Kidney (tissue), 14 donors: ENCODE data around the gene CCDC137. TPM values are rescaled to one million over a fixed set of nuclear protein-coding genes. Genes with fewer than 3 reads are reported as not detected.

ENCODE experiments used
- DNase-seq, 5 donors: peaks; one replicate each; pipeline ENCODE4 v3.0.0-alpha.2; 2013 to 2020
- FAIRE-seq: peaks from 2 replicates; lab custom pipeline; 2012; peaks lifted over from hg19 to GRCh38; lab: Jason Lieb, UNC
- H3K27ac ChIP-seq, 2 donors: one replicate each; pipeline ENCODE4 v1.7.0; 2013; ENCODE audit warnings: low read depth in 2 of 2, low read length in 2 of 2, inconsistent platforms in 1 of 2
- H3K27me3 ChIP-seq: one replicate; pipeline ENCODE4 v1.7.1; 2013; ENCODE audit warnings: low read length, inconsistent platforms; ENCODE audit not compliant: control insufficient read depth, insufficient read depth
- H3K36me3 ChIP-seq, 3 donors: one replicate each; pipeline versions ENCODE4 v1.7.0 to v1.7.1; 2013; ENCODE audit warnings: low read length in 3 of 3, control low read depth in 1 of 3, inconsistent platforms in 1 of 3; ENCODE audit not compliant: insufficient read depth in 3 of 3, control insufficient read depth in 2 of 3
- H3K4me1 ChIP-seq, 3 donors: one replicate each; pipeline versions ENCODE4 v1.7.0 to v1.7.1; 2013; ENCODE audit warnings: low read length in 3 of 3, inconsistent platforms in 1 of 3, low read depth in 1 of 3; ENCODE audit not compliant: control insufficient read depth in 2 of 3, insufficient read depth in 2 of 3
- H3K4me3 ChIP-seq, 3 donors: one replicate each; pipeline versions ENCODE4 v1.7.0 to v1.8.1; 2013; ENCODE audit warnings: low read length in 3 of 3, control low read depth in 1 of 3, inconsistent platforms in 1 of 3
- H3K9ac ChIP-seq, 3 donors: one replicate each; pipeline versions ENCODE4 v1.7.0 to v1.7.1; 2013; ENCODE audit warnings: low read length in 3 of 3, control low read depth in 1 of 3, inconsistent platforms in 1 of 3
- H3K9me3 ChIP-seq, 3 donors: one replicate each; pipeline versions ENCODE4 v1.7.0 to v1.7.1; 2013; ENCODE audit warnings: low read length in 3 of 3, control low read depth in 1 of 3, inconsistent platforms in 1 of 3; ENCODE audit not compliant: control insufficient read depth in 2 of 3, insufficient read depth in 1 of 3
- CTCF ChIP-seq: IDR thresholded peaks from 3 replicates; pipeline ENCODE4 v1.5.1; 2012; ENCODE audit warnings: mild to moderate bottlenecking, moderate library complexity, borderline replicate concordance; ENCODE audit not compliant: insufficient read depth; ENCODE audit errors: extremely low read depth
- intact Hi-C: fragments of 100-400 bp; cut with DNase I; formaldehyde crosslinking; loops from one replicate; pipeline ENCODE4 v1.11.1; 2022
- polyA plus RNA-seq: library from polyadenylated mRNA; stranded (reverse); fragments of 350-450 nt; fragmentation: Illumina TruSeq; extraction: RNeasy Lipid Tissue Mini Kit (QIAGEN cat#74804); gene quantifications from one replicate; pipeline ENCODE4 v1.2.3, GENCODE V29; 2014; ENCODE audit warnings: low read depth, low replicate concordance; ENCODE audit not compliant: insufficient read depth
- total RNA-seq: library from RNA; stranded (reverse); fragmentation: NEBNext Ultra II Directional; extraction: Animal tissue kit (Norgen Biotek cat#: 25700); gene quantifications from one replicate; pipeline ENCODE4 v1.2.1, GENCODE V29; 2021
- donor health status: control.
- donor health status: control.
- donor health status: control.
- donor health status: control.
- donor health status: control.
- donor health status: DM: yes; HTN: yes; CAD: no.
- donor health status: Normal renal cell carcinoma (clear cell type).

Gene CCDC137
- total and polyA plus RNA-seq, 2 donors from 2014 or later = 14.7 to 18.8 TPM

DNA sequence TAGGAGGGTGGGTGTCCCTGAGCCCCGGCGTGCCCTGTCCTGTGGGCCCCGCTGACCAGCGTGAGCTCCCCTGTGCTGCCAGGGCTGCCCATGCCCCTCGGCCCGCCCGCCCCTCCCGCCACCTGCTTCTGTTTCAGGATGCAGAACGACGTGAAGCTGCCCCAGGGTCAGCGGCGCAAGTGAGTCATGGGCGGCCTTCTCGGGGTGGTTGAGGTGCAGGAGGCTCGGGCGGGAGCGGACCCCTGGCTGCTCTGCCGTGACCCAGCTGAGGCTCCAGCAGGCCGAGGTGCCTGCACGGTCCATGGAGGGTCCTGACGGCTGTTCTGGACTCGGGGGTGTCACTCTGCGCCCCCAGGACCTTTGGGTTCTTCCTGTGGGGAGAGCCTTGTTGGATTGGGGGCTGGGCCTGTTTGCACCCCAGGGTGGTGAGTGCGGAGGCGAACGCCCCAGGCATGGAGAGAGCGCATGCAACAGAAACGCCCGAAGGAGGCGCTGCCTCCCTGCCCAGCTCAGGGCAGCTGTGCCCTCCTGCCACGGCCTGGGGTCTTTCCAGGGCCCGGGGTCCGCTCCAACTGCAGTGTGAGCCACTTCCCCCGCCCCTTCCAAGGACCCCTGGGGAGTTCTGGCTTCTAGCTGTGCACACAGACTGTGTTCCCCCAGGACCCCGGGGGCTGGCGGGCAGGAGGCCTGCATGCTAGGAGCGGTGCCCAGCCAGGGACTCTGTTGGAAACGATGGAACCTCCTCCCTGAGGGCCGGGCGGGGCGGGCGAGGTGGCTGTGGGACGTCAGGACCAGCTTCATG is 49.5 kb downstream of the CCDC137 start:
- Histone ChIP-seq H3K4me1 (peaks cover 0 to 24% (median 0%) of the 10 kb centered on the region in 3 donors), H3K4me3 (no peak overlapping the region), H3K27ac (no peak overlapping the region), H3K9me3 (no peaks in the 10 kb centered on the region), H3K9ac (no peak overlapping the region), H3K36me3 (no peaks in the 10 kb centered on the region), H3K27me3 (peaks cover under 1% of the 10 kb centered on the region)
- intact Hi-C loops = no loop called here
- no peak for TF ChIP-seq CTCF
- no peak for FAIRE-seq
- DNase-seq = no peak

- Histone ChIP-seq H3K4me1 (peaks cover 0 to 21% (median 0%) of the 10 kb centered on the region in 3 donors), H3K9me3 (no peaks in the 10 kb centered on the region), H3K27me3 (no peaks in the 10 kb centered on the region), H3K9ac (no peak overlapping the region), H3K4me3 (no peak overlapping the region), H3K36me3 (no peaks in the 10 kb centered on the region), H3K27ac (no peak overlapping the region)
- DNase-seq = no peak
- intact Hi-C loops = no loop called here
- no peak for FAIRE-seq
- no peak for TF ChIP-seq CTCF
Observed at GRCh38 chr17:81716674-81716996, 50.1 kb downstream of the CCDC137 start.

DNA sequence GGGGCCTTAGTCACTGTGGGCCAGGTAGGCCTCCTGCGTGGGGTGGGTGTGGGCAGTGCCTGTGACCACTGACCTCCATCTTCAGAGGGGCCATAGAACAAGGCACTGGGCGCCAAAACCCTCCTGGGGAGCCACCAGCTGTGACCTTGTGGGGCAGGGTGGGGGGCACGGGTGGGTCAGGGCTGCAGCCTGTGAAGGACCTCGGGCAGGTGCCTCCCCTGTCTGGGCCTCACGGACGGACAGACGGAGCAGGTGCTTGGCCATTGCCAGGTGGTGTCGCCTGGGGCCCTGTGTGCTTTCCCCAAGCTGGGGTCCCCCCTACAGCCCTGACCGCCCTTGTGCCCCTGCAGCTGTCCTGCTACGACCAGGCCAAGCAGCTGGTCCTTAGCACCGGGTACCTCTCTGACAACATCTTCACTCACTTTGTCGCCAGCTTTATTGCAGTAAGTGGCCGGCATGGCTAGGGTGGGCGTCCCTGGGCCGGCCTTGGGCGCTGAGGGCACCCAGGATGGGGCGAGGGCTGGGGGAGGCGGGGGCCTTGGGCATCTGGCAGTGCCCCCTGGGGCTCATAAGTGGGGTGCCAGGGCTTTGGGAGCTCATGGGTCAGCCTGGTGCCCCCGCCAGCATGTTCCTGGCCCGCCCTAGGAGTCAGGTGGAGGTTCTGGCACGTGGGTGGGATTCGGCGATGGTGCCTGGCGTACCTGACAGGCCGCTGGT is 50.7 kb downstream of the CCDC137 start:
- DNase-seq = peak in 1 of 5 donors; percentile 77
- no peak for FAIRE-seq

More for the DNA sequence above, 50.7 kb downstream of the CCDC137 start:
- Histone ChIP-seq H3K27me3 (no peaks in the 10 kb centered on the region), H3K9me3 (no peaks in the 10 kb centered on the region), H3K36me3 (no peaks in the 10 kb centered on the region), H3K9ac (no peak overlapping the region), H3K27ac (no peak overlapping the region), H3K4me3 (no peak overlapping the region), H3K4me1 (peaks cover 0 to 23% (median 0%) of the 10 kb centered on the region in 3 donors)
- intact Hi-C loops = no loop called here
- no peak for TF ChIP-seq CTCF
